Subcutaneous adipose tissue (tissue), 4 donors: ENCODE measurements around the gene NEK4. TPM values are rescaled to one million over a fixed set of nuclear protein-coding genes. Genes with fewer than 3 reads are reported as not detected.

ENCODE experiments used
- CTCF ChIP-seq: fragments of 450-650 bp; IDR thresholded peaks from one replicate; pipeline ENCODE4 v1.5.1; 2016; ENCODE audit warnings: low read depth, mild to moderate bottlenecking, control low read depth, antibody characterized with exemption, moderate library complexity
- total RNA-seq, 4 donors: library from RNA; depleted of rRNA; stranded (reverse); fragments of >200 nt; gene quantifications; one replicate each; pipeline ENCODE4 v1.1.0, GENCODE V29; 2016

The NEK4 gene
- total RNA-seq, 4 donors from 2014 or later = 9.0 to 18.4 (median 13.7) TPM

DNA sequence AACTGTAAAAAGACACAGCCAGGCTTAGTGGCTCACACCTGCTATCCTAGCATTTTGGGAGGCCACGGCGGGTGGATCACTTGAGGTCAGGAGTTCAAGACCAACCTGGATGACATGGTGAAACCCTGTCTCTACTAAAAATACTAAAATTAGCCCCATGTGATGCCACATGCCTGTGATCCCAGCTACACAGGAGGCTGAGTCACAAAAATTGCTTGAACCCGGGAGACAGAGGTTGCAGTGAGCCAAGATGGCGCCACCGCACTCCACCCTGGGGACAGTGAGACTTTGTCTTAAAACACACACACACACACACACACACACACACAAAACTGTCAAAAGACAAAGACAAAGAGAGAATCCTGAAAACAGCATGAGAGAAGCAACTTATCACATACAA lies 46.8 kb downstream of the NEK4 start:
- no peak for TF ChIP-seq CTCF

GRCh38 chr3:52722491-52722890 lies 48.2 kb downstream of the NEK4 start:
- no peak for TF ChIP-seq CTCF

DNA sequence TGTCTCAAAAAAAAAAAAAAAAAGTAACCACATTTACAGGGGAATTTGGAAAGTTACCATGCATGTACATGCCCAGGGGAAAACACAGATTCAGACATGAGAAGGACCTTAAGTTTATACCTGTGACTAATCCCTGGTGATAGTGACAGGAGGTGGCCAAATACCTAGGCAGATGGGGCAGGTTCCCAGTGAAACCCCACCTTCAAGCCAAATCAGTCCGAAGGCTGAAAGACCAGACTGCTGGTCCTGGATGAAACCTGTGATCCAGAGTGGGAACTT lies 49.1 kb downstream of the NEK4 start:
- TF ChIP-seq CTCF = no peak

GRCh38 chr3:52721002-52721729 lies 49.6 kb downstream of the NEK4 start:
- TF ChIP-seq CTCF = no peak

GRCh38 chr3:52719618-52720017 lies 51.1 kb downstream of the NEK4 start:
- no peak for TF ChIP-seq CTCF

DNA sequence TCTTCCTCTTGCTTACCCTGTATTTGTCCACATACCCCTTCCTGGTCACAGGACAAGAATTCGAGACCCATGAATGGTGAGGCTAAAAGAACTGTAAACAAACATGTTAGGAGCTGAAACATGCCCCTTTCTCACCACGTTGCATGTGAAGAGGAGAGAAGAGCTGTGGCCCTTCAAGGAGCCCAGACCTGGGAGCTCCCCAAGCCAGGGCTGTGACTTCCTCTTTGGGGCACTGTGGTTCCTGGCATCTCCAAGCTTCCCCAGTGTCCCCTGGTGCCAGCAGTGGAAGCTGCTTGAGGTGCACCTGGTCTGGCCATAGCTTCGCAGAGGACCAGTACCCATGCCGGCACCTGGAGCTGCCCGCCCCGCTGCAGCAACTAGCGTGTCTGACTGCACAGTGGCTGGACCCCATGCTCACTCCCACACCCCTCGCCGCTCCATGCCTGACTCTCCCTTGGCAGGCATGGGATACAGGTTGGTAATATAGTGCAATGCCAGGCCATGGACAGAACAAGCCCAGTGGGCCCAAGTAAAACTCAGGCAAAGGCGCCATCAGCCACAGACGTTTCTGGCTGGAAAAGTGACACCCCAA lies 54.9 kb downstream of the NEK4 start:
- TF ChIP-seq CTCF = no peak

- no peak for TF ChIP-seq CTCF
Measured at GRCh38 chr3:52714335-52715302, 56.1 kb downstream of the NEK4 start.
